Fibroblast of villous mesenchyme (primary cell): ENCODE measurements around the gene GFOD1. TPM values are rescaled to one million over a fixed set of nuclear protein-coding genes. Genes with fewer than 3 reads are reported as not detected.

Experiments
- DNase-seq: peaks from one replicate; pipeline ENCODE4 v3.0.0-alpha.2; 2010; ENCODE audit warnings: low read depth
- H3K4me3 ChIP-seq: 2 replicates; pipeline ENCODE4 v1.5.1; 2011; ENCODE audit warnings: low read depth, mild to moderate bottlenecking, low read length
- CTCF ChIP-seq: IDR thresholded peaks from 2 replicates; pipeline ENCODE4 v1.5.1; 2012; ENCODE audit warnings: low read depth, mild to moderate bottlenecking, low read length; ENCODE audit not compliant: insufficient read depth
- total RNA-seq: library from RNA; depleted of rRNA; stranded (reverse); fragments of >200 nt; gene quantifications from 2 replicates; pipeline ENCODE4 v1.2.3, GENCODE V29; 2012

GFOD1 gene
- total RNA-seq, 1 donor, result 4.7 TPM

- no peak for DNase-seq
- TF ChIP-seq CTCF, result no peak
- H3K4me3 ChIP-seq, result no peak overlapping the region
Observed at GRCh38 chr6:13466304-13467215, 20.8 kb downstream of the GFOD1 start.

GRCh38 chr6:13465734-13466133 lies 21.7 kb downstream of the GFOD1 start:
- TF ChIP-seq CTCF, result no peak
- no peak overlapping the region for H3K4me3 ChIP-seq
- DNase-seq, result no peak

- no peak for TF ChIP-seq CTCF
- no peak overlapping the region for H3K4me3 ChIP-seq
- peak; percentile 28 for DNase-seq
Observed at GRCh38 chr6:13463941-13464340, 23.5 kb downstream of the GFOD1 start.

DNA sequence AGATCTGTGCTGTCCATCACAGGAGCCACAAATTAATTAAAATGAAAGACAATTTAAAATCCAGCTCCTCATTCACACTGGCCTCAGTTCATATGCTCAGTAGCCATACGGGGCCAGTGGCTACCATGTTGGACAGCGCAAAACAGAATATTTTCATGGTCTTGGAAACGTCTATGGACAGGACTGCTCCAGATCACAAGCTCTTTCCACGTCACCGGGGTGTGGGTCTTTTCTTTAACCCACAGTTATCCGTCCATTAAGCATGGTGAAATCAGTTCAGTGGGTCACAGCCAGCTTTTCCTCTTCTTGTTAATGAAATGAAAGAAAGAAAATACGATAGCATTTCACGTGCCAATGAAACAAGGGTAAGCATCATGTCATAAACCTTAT lies 24.1 kb downstream of the GFOD1 start:
- peak; percentile 47 for DNase-seq
- no peak overlapping the region for H3K4me3 ChIP-seq
- no peak for TF ChIP-seq CTCF

- H3K4me3 ChIP-seq, result peak overlapping the region; percentile 12
- TF ChIP-seq CTCF, result no peak
- DNase-seq, result peak; percentile 45
Observed at GRCh38 chr6:13462458-13463327, 24.7 kb downstream of the GFOD1 start.

GRCh38 chr6:13461805-13462204 lies 25.6 kb downstream of the GFOD1 start:
- H3K4me3 ChIP-seq, result no peak overlapping the region
- TF ChIP-seq CTCF, result no peak
- DNase-seq, result peak; percentile 23
